ENCODE measurements around the gene GRID2IP. TPM values are rescaled to one million over a fixed set of nuclear protein-coding genes. Genes with fewer than 3 reads are reported as not detected.

GRID2IP gene
- polyA plus RNA-seq = 0.01 to 0.04 TPM (median 0.03 TPM) in 3 replicates
- not detected for polyA plus RNA-seq (2011; ENCODE audit: low read depth)
- not detected in 2 replicates for polyA plus RNA-seq (2011; cell fraction: cytosol; rRNA removed)
- 0.05 TPM in 1 of 2 replicates, not detected in the other for polyA plus RNA-seq (2011; cell fraction: nucleus; rRNA removed)
- polyA plus RNA-seq (2012; ENCODE audit: low replicate concordance) = not detected in 2 replicates
- 0.16 TPM in 1 of 3 replicates, not detected in the others for polyA minus RNA-seq
- polyA minus RNA-seq (2011; cell fraction: cytosol; rRNA and poly(A)+ RNA removed) = not detected
- not detected in 2 replicates for polyA minus RNA-seq (2011; cell fraction: nucleus; rRNA and poly(A)+ RNA removed)

DNA sequence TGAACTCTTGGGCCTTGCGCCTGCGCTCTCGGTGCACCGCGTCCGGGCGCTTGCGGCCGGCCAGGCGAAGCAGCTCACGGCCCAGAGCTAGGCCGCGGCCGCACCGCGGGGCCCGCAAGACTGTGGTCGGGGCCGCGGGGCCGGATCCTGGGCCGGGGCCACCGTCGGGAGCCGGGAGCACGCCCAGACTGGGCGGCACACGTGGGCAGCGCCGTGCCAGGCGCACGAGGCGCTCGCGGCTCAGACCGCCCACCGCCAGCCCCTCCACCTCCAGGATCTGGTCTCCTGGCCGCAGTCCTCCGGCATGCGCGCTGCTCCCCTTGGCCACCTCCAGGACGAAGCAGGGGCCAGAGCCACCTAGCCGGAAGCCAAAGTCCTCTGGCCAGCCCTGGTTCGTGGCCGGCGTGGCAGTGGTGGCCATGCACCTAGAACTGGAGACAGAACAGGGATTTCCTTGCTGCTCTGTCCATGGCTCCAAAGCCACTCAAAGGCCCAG, at the start of gene GRID2IP:
Gene GRID2IP (minus strand): TSS at position 446 of the 496 bp plus-strand sequence. CDS start 25 bp downstream, at position 421.
- Histone ChIP-seq H3K36me3 (ENCODE audit: control insufficient read depth in 2 of 2, extremely low read depth in 1 of 2, insufficient read depth in 2 of 2, low read length in 2 of 2) (no peaks in the 10 kb centered on the region), H3K79me2 (ENCODE audit: control insufficient read depth, insufficient read depth, low read length) (no peaks in the 10 kb centered on the region), H3K9me3 (ENCODE audit: control insufficient read depth, low read depth, low read length) (no peaks in the 10 kb centered on the region), H2AFZ (ENCODE audit: control insufficient read depth, low read length) (no peak within 1 kb of the TSS), H4K20me1 (ENCODE audit: control insufficient read depth, extremely low read depth, insufficient read depth, low read length) (no peaks in the 10 kb centered on the region), H3K9ac (ENCODE audit: control insufficient read depth, extremely low read depth, insufficient read depth, low read length) (no peak within 1 kb of the TSS), H3K27me3 (ENCODE audit: control insufficient read depth, extremely low read depth, insufficient read depth, low read length) (no peaks in the 10 kb centered on the region), H3K4me2 (ENCODE audit: control insufficient read depth, extremely low read depth, insufficient read depth, low read depth, low read length) (no peak within 1 kb of the TSS), H3K4me3 (ENCODE audit: control insufficient read depth in 2 of 3, extremely low read depth in 1 of 3, insufficient read depth in 2 of 3, low read depth in 1 of 3, low read length in 3 of 3) (no peak within 1 kb of the TSS), H3K27ac (ENCODE audit: control insufficient read depth, insufficient read depth, low read length) (no peak within 1 kb of the TSS), H3K9me1 (ENCODE audit: control insufficient read depth, extremely low read depth, insufficient read depth, low read length) (no peaks in the 10 kb centered on the region), H3K4me1 (ENCODE audit: control insufficient read depth, extremely low read depth, insufficient read depth, low read length) (no peaks in the 10 kb centered on the region)
- TF ChIP-seq, protein P1, sequence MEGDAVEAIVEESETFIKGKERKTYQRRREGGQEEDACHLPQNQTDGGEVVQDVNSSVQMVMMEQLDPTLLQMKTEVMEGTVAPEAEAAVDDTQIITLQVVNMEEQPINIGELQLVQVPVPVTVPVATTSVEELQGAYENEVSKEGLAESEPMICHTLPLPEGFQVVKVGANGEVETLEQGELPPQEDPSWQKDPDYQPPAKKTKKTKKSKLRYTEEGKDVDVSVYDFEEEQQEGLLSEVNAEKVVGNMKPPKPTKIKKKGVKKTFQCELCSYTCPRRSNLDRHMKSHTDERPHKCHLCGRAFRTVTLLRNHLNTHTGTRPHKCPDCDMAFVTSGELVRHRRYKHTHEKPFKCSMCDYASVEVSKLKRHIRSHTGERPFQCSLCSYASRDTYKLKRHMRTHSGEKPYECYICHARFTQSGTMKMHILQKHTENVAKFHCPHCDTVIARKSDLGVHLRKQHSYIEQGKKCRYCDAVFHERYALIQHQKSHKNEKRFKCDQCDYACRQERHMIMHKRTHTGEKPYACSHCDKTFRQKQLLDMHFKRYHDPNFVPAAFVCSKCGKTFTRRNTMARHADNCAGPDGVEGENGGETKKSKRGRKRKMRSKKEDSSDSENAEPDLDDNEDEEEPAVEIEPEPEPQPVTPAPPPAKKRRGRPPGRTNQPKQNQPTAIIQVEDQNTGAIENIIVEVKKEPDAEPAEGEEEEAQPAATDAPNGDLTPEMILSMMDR (optimal IDR thresholded peaks at IDR 0.05 in 1 of 3, IDR thresholded peaks at IDR 0.05 in 1 of 3, conservative IDR thresholded peaks at IDR 0.05 in 1 of 3; ENCODE audit: extremely low read depth in 1 of 3, insufficient read depth in 2 of 3, low read length in 3 of 3) = no peak
- no peak for TF ChIP-seq EZH2 (IDR thresholded peaks at IDR 0.05; ENCODE audit: low read length)
- FAIRE-seq (no peak), DNase-seq (ENCODE audit: low read depth, low spot score) (no peak)
- dilution Hi-C loops (cut with MboI; ENCODE audit: extremely low pct_ligation_motif_present, low sequenced_read_pairs) = no loop called here

DNA sequence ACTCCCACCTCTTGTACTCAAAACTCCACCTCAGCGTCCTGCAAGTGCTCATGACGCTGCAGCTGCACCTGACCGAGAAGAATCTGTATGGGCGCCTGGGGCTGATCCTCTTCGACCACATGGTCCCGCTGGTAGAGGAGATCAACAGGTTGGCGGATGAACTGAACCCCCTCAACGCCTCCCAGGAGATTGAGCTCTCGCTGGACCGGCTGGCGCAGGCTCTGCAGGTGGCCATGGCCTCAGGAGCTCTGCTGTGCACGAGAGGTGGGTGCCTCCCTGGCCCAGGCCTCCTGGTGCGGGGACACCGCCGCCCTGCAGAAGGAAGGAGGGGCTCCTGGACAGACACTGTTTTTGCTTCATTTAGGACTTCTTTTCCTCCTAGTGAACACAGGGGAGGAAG, 48.8 kb upstream of the GRID2IP start:
- no peak overlapping the region for H3K27ac ChIP-seq (ENCODE audit: control insufficient read depth, insufficient read depth, low read length)
- H3K79me2 ChIP-seq (ENCODE audit: control insufficient read depth, insufficient read depth, low read length) = no peaks in the 10 kb centered on the region
- dilution Hi-C loops (cut with MboI; ENCODE audit: extremely low pct_ligation_motif_present, low sequenced_read_pairs) = no loop called here
- H3K9me3 ChIP-seq (ENCODE audit: control insufficient read depth, low read depth, low read length) = no peaks in the 10 kb centered on the region
- no peaks in the 10 kb centered on the region for H3K9me1 ChIP-seq (ENCODE audit: control insufficient read depth, extremely low read depth, insufficient read depth, low read length)
- H3K4me3 ChIP-seq (ENCODE audit: control insufficient read depth in 2 of 3, extremely low read depth in 1 of 3, insufficient read depth in 2 of 3, low read depth in 1 of 3, low read length in 3 of 3) = no peak overlapping the region
- DNase-seq (ENCODE audit: low read depth, low spot score) (no peak), FAIRE-seq (no peak)
- TF ChIP-seq, protein P1 (optimal IDR thresholded peaks at IDR 0.05 in 1 of 3, IDR thresholded peaks at IDR 0.05 in 1 of 3, conservative IDR thresholded peaks at IDR 0.05 in 1 of 3; ENCODE audit: extremely low read depth in 1 of 3, insufficient read depth in 2 of 3, low read length in 3 of 3) = no peak
- no peak for TF ChIP-seq EZH2 (IDR thresholded peaks at IDR 0.05; ENCODE audit: low read length)
- no peaks in the 10 kb centered on the region for H3K27me3 ChIP-seq (ENCODE audit: control insufficient read depth, extremely low read depth, insufficient read depth, low read length)
- H3K4me1 ChIP-seq (ENCODE audit: control insufficient read depth, extremely low read depth, insufficient read depth, low read length) = no peaks in the 10 kb centered on the region
- H3K36me3 ChIP-seq (ENCODE audit: control insufficient read depth in 2 of 2, extremely low read depth in 1 of 2, insufficient read depth in 2 of 2, low read length in 2 of 2) = peaks cover 14 to 36% of the 10 kb centered on the region in 2 experiments
- no peak overlapping the region for H3K9ac ChIP-seq (ENCODE audit: control insufficient read depth, extremely low read depth, insufficient read depth, low read length)
- H3K4me2 ChIP-seq (ENCODE audit: control insufficient read depth, extremely low read depth, insufficient read depth, low read depth, low read length) = no peak overlapping the region
- no peaks in the 10 kb centered on the region for H4K20me1 ChIP-seq (ENCODE audit: control insufficient read depth, extremely low read depth, insufficient read depth, low read length)
- no peak overlapping the region for H2AFZ ChIP-seq (ENCODE audit: control insufficient read depth, low read length)

All from keratinocyte (primary cell).